GM12865 (cell line): ENCODE results near the gene NOP53.
"Not testable (repeated sequence)": the region's sequence is repeated elsewhere in the genome, so short reads cannot be mapped to it uniquely, and the experiment has no call there.

Experiments used
- DNase-seq: peaks from one replicate; pipeline ENCODE4 v3.0.0; 2010; ENCODE audit warnings: low read depth
- H3K4me3 ChIP-seq: 2 replicates; pipeline ENCODE4 v1.5.1; 2011; ENCODE audit warnings: mild to moderate bottlenecking, low read depth, low read length, control low read depth
- TF ChIP-seq, protein P1 (sequence below): IDR thresholded peaks from 2 replicates; pipeline ENCODE4 v1.5.1; 2011; ENCODE audit warnings: low read length, control low read depth, low read depth, inconsistent platforms; ENCODE audit not compliant: insufficient read depth; ENCODE audit errors: missing control alignments

NOP53 gene

DNA sequence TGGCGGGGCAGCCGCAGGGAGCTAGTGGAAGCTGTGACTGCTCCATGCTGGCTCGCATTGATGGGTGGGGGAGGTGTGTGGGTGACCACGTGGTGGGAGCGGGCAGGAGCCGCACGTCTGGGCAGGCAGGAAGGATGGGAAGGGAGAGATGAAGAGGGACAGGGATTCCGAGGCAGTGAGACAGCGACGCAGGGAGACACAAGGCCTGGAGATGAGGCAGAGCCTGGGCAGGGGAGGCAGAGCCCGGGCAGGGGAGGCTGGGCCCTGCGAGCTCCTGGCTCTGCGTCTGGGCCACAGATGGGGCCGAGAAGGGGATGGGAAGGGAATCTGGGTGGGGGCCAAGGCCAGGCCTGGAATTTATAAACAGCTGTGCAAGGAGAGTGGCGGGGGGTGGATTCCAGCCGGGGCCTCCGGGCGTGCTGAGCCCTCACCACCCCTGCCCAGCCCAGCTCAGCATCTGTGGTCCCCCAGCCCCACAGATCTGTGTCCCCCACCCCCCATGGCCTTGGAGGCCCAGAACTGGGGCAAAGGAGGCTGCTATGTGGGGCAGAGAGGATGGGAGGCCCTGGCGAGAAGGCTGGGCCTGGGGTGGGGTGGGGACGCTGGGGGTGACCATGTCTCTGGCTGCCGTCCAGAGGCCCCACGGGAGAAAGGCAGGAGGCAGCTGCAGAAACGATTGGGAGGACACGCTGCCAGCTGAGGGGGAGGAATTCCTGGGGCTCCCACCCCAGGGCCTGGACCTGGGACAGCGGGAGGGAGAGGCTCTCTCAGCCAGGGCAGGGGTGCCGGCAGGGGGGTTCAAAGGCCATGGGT, 26.1 kb upstream of the NOP53 start:
- TF ChIP-seq, protein P1, sequence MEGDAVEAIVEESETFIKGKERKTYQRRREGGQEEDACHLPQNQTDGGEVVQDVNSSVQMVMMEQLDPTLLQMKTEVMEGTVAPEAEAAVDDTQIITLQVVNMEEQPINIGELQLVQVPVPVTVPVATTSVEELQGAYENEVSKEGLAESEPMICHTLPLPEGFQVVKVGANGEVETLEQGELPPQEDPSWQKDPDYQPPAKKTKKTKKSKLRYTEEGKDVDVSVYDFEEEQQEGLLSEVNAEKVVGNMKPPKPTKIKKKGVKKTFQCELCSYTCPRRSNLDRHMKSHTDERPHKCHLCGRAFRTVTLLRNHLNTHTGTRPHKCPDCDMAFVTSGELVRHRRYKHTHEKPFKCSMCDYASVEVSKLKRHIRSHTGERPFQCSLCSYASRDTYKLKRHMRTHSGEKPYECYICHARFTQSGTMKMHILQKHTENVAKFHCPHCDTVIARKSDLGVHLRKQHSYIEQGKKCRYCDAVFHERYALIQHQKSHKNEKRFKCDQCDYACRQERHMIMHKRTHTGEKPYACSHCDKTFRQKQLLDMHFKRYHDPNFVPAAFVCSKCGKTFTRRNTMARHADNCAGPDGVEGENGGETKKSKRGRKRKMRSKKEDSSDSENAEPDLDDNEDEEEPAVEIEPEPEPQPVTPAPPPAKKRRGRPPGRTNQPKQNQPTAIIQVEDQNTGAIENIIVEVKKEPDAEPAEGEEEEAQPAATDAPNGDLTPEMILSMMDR, result no peak
- no peak overlapping the region for H3K4me3 ChIP-seq
- DNase-seq, result no peak

DNA sequence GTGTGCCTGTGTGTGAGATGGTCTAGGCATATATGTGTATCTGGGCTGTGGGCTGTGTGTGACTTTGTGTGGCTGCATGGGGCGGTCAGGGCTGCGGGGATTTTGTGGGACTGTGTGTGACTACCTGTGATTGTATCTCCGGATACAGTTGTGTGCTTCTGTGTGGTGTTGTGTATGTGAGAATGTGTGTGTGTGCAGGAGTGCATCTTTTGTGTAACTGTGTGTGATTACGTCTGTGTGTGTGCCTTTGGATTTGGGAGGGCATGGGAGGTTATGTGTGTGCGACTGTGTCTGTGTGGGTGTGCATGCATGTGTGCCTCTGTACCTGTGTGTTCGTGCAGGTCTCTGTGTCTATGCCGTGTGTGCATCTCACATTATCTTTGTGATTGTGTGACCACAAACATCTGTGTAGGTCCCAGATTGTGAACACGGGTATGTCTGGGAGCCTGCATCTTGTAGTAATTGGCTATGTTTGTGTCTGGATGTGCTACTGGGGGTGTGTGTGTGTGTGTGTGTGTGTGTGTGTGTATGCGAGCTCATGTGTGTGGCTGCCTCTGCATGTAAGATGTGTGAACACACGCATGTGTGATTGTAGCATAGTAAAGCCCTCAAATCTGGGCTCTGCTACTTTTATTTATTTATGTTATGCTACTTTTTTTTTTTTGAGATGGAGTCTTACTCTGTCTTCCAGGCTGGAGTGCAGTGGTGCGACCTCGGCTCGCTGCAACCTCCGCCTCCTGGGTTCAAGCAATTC, 24.5 kb upstream of the NOP53 start:
- no peak overlapping the region for H3K4me3 ChIP-seq
- TF ChIP-seq, protein P1, result no peak
- DNase-seq, result no peak

DNA sequence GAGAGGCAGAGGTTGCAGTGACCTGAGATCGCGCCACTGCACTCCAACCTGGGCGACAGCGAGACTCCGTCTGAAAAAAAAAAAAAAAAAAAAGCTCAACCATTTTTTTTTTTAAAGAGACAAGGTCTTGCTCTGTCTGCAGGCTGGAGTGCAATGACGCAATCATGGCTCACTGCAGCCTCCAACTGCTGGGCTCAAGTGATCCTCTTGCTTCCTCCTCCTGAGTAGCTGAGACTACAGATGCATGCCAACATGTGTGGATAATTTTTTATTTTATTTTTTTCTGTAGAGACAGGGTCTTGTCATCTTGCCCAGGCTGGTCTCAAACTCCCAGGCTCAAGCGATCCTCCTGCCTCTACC, 21.8 kb upstream of the NOP53 start:
- no peak for DNase-seq
- no peak overlapping the region for H3K4me3 ChIP-seq
- TF ChIP-seq, protein P1, result no peak

DNA sequence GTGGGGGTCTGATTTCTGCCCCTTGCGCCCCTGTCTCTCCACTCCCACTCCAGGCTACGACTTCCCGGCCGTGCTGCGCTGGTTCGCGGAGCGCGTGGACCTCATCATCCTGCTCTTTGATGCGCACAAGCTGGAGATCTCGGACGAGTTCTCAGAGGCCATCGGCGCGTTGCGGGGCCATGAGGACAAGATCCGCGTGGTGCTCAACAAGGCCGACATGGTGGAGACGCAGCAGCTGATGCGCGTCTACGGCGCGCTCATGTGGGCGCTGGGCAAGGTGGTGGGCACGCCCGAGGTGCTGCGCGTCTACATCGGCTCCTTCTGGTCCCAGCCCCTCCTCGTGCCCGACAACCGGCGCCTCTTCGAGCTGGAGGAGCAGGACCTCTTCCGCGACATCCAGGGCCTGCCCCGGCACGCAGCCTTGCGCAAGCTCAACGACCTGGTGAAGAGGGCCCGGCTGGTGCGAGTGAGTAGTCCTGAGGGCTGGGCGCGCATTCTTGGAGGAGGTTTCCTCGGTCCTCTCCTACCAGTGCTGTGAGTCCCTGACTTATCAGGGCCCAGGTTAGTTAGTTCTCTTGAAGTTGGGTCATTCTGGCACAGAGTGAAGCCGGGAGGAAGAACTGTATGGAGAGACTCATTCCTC, 19.5 kb upstream of the NOP53 start:
- TF ChIP-seq, protein P1, result no peak
- H3K4me3 ChIP-seq, result no peak overlapping the region
- DNase-seq, result no peak

DNA sequence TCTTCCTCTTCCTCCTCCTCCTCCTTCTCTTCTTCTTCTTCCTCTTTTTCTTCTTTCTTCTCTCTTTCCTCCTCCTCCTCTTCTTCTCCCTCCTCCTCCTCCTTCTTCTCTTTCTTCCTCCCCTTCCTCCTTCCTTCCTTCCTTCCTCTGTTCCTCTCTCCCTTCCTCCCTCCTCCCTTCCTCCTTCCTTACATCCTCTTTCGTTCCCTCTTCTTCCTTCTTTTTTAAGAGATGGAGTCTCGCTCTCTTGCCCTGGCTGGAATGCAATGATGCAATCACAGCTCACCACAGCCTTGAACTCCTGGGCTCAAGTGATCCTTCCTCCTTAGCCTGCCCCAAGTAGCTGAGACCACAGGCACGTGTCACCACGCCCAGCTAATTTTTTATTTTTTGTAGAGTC, 18.9 kb upstream of the NOP53 start:
- no peak for DNase-seq
- TF ChIP-seq, protein P1, result no peak
- no peak overlapping the region for H3K4me3 ChIP-seq

DNA sequence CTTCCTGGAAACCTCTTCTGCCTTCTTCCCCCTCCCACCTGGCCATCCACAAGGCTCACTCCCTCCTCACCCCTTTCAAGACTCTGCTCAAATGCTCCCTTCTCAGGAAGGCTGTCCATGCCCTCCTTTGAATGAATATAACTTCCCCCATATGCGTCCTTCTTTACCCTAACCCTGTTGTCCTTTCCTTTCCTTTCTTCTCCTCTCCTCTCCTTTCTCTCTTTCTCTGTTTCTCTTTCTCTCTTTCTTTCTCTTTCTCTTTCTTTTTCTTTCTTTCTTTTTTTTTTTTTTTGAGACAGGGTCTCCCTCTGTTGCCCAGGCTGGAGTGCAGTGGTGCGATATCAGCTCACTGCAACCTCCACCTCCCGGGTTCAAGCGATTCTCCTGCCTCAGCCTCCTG, 17.1 kb upstream of the NOP53 start:
- not testable (repeated sequence) for H3K4me3 ChIP-seq, DNase-seq

DNA sequence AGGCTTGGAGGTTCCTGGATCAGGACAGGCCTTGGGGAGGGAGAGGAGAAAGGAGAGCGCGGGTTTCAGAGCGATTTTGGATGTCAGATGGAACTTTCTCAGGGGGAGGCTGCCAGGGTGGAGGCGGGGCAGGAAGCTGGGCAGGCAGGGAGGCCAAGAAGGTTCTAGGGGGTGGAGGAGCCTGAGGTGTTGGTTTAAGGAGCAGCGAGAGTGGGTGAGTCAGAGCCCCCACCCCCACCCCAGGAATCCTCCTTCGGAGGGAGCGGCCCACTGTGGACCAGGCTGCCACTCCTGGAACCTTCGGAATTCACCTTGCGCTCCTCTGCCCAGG, 15.9 kb upstream of the NOP53 start:
- TF ChIP-seq, protein P1, result no peak
- H3K4me3 ChIP-seq, result no peak overlapping the region
- no peak for DNase-seq
